Brain microvascular endothelial cell (primary cell): Measurements from ENCODE around the gene IWS1.

Experiments
- DNase-seq: peaks from one replicate; pipeline ENCODE4 v3.0.0-alpha.2; 2020
- H3K27ac ChIP-seq: fragments of 250-450 bp; sonication (Bioruptor Pico); 2 replicates; pipeline ENCODE4 v1.5.1; 2020; ENCODE audit warnings: mild to moderate bottlenecking, moderate library complexity
- H3K27me3 ChIP-seq: fragments of 250-450 bp; sonication (Bioruptor Pico); replicated peaks from 2 replicates; pipeline ENCODE4 v1.5.1; 2020; ENCODE audit warnings: mild to moderate bottlenecking
- H3K36me3 ChIP-seq: fragments of 250-450 bp; sonication (Bioruptor Pico); replicated peaks from 2 replicates; pipeline ENCODE4 v1.5.1; 2020; ENCODE audit warnings: mild to moderate bottlenecking
- H3K4me3 ChIP-seq: 2 replicates; pipeline ENCODE4 v1.5.1; 2011; ENCODE audit warnings: low read depth, mild to moderate bottlenecking, control low read depth, low read length, moderate library complexity
- CTCF ChIP-seq: IDR thresholded peaks from 2 replicates; pipeline ENCODE4 v1.5.1; 2011; ENCODE audit warnings: low read depth, mild to moderate bottlenecking, moderate library complexity, low read length, control low read depth, inconsistent platforms; ENCODE audit errors: missing control alignments
- in situ Hi-C: cut with HindIII; loops from 2 replicates; pipeline ENCODE4 v1.10.0; 2017; ENCODE audit warnings: low sequenced_read_pairs, low pct_ligation_motif_present

Gene IWS1

GRCh38 chr2:127464470-127465257, 61.6 kb downstream of the IWS1 start:
- Histone ChIP-seq H3K4me3 (no peak overlapping the region), H3K27me3 (no peaks in the 10 kb centered on the region), H3K27ac (no peak overlapping the region), H3K36me3 (no peaks in the 10 kb centered on the region)
- no peak for TF ChIP-seq CTCF
- DNase-seq, result no peak
- in situ Hi-C loops, result loop anchor here (25.0 kb wide), 1 partner anchor 102 kb away; no protein-coding TSS in a partner anchor

- no peak overlapping the region for H3K4me3 ChIP-seq
- DNase-seq, result no peak
- in situ Hi-C loops, result loop anchor here (25.0 kb wide), 1 partner anchor 101 kb away; no protein-coding TSS in a partner anchor
- no peak for TF ChIP-seq CTCF
- no peak overlapping the region for H3K27ac ChIP-seq
- no peaks in the 10 kb centered on the region for H3K27me3 ChIP-seq
- H3K36me3 ChIP-seq, result no peaks in the 10 kb centered on the region
Measured at GRCh38 chr2:127463155-127463991, 62.9 kb downstream of the IWS1 start.

GRCh38 chr2:127462461-127462860, 63.8 kb downstream of the IWS1 start:
- Histone ChIP-seq H3K27me3 (no peaks in the 10 kb centered on the region), H3K36me3 (no peaks in the 10 kb centered on the region), H3K4me3 (no peak overlapping the region), H3K27ac (no peak overlapping the region)
- TF ChIP-seq CTCF, result no peak
- in situ Hi-C loops, result loop anchor here (25.0 kb wide), 1 partner anchor 100 kb away; no protein-coding TSS in a partner anchor
- DNase-seq, result no peak

GRCh38 chr2:127456960-127457359, 69.3 kb downstream of the IWS1 start:
- H3K27me3 ChIP-seq, result no peaks in the 10 kb centered on the region
- in situ Hi-C loops, result loop anchor here (25.0 kb wide), 1 partner anchor 95 kb away; no protein-coding TSS in a partner anchor
- no peak for DNase-seq
- no peak for TF ChIP-seq CTCF
- H3K36me3 ChIP-seq, result no peaks in the 10 kb centered on the region
- no peak overlapping the region for H3K27ac ChIP-seq
- H3K4me3 ChIP-seq, result no peak overlapping the region

GRCh38 chr2:127455566-127456493, 70.5 kb downstream of the IWS1 start:
- no peak for TF ChIP-seq CTCF
- no peak overlapping the region for H3K27ac ChIP-seq
- no peak overlapping the region for H3K4me3 ChIP-seq
- in situ Hi-C loops, result loop anchor here (25.0 kb wide), 1 partner anchor 94 kb away; no protein-coding TSS in a partner anchor
- DNase-seq, result no peak
- H3K27me3 ChIP-seq, result no peaks in the 10 kb centered on the region
- no peaks in the 10 kb centered on the region for H3K36me3 ChIP-seq
